PC-3 (cell line): ENCODE measurements around the gene CHEK1. TPM values are rescaled to one million over a fixed set of nuclear protein-coding genes. Genes with fewer than 3 reads are reported as not detected.

Source experiments
- ATAC-seq: fragments of 200-7000 bp; cut with Tn5 transposase; 2 replicates; pipeline ENCODE4 v1.9.1; 2020; ENCODE audit warnings: mild to moderate bottlenecking, moderate library complexity
- BruUV-seq: library from RNA; stranded (reverse); fragments of 400-500 nt; replicated peaks from 2 replicates; lab custom pipeline; 2021; lab: Mats Ljungman, UMichigan
- CTCF ChIA-PET: fragments of 300-600 bp; sonication (Branson Sonifier 250); formaldehyde crosslinking; loops from one replicate; lab custom pipeline; 2022; ENCODE audit warnings: antibody characterized with exemption; lab: Charles Lee
- POLR2A ChIA-PET: fragments of 300-600 bp; sonication (Branson Sonifier 250); formaldehyde crosslinking; loops from one replicate; lab custom pipeline; 2022; ENCODE audit warnings: antibody characterized with exemption; ENCODE audit not compliant: unreplicated experiment; lab: Charles Lee
- DNase-seq: peaks from one replicate; pipeline ENCODE4 v3.0.0-alpha.2; 2015
- H2AFZ ChIP-seq: fragments of 300-600 bp; sonication (generic); 2 replicates; pipeline ENCODE4 v1.6.0; 2016; ENCODE audit warnings: antibody characterized with exemption, low read length
- H3F3A ChIP-seq: fragments of 300-600 bp; sonication (generic); one replicate; pipeline ENCODE4 v1.6.0; 2017; ENCODE audit warnings: antibody characterized with exemption, low read length, control low read depth, mild to moderate bottlenecking; ENCODE audit not compliant: unreplicated experiment
- H3K27ac ChIP-seq: fragments of 300-600 bp; sonication (generic); 2 replicates; pipeline ENCODE4 v1.5.1; 2016; ENCODE audit warnings: mild to moderate bottlenecking, low read length
- H3K27me3 ChIP-seq: fragments of 300-600 bp; sonication (generic); 2 replicates; pipeline ENCODE4 v1.6.1; 2016; ENCODE audit warnings: low read length, mixed read lengths
- H3K36me3 ChIP-seq: fragments of 300-600 bp; sonication (generic); 2 replicates; pipeline ENCODE4 v1.6.1; 2016; ENCODE audit warnings: low read depth, mixed run types, low read length, mixed read lengths
- H3K4me1 ChIP-seq: fragments of 300-600 bp; sonication (generic); 2 replicates; pipeline ENCODE4 v1.5.1; 2016; ENCODE audit warnings: low read length; ENCODE audit not compliant: insufficient read depth
- H3K4me2 ChIP-seq: fragments of 300-600 bp; sonication (generic); 2 replicates; pipeline ENCODE4 v1.6.0; 2016; ENCODE audit warnings: low read length
- H3K4me3 ChIP-seq: fragments of 300-600 bp; sonication (generic); 2 replicates; pipeline ENCODE4 v1.5.1; 2016; ENCODE audit warnings: mild to moderate bottlenecking, low read length, mixed read lengths
- H3K79me2 ChIP-seq: fragments of 300-600 bp; sonication (generic); 2 replicates; pipeline ENCODE4 v1.6.1; 2017; ENCODE audit warnings: low read length, mixed read lengths
- H3K9ac ChIP-seq: fragments of 300-600 bp; sonication (generic); 2 replicates; pipeline ENCODE4 v1.6.0; 2016; ENCODE audit warnings: mild to moderate bottlenecking, low read length
- H3K9me2 ChIP-seq: fragments of 300-600 bp; sonication (generic); replicated peaks from 2 replicates; pipeline ENCODE4 v1.6.1; 2016; ENCODE audit warnings: mixed run types, low read length, mixed read lengths
- H3K9me3 ChIP-seq: fragments of 300-600 bp; sonication (generic); 2 replicates; pipeline ENCODE4 v1.6.1; 2016; ENCODE audit warnings: low read length, mixed read lengths
- H4K20me1 ChIP-seq: fragments of 300-600 bp; sonication (generic); 2 replicates; pipeline ENCODE4 v1.6.1; 2016; ENCODE audit warnings: low read length, mixed read lengths
- EZH2 ChIP-seq: fragments of 300-600 bp; sonication (generic); IDR thresholded peaks from one replicate; pipeline ENCODE4 v1.6.1; 2017; ENCODE audit warnings: antibody characterized with exemption, mild to moderate bottlenecking, low read length; ENCODE audit not compliant: unreplicated experiment
- EZH2phosphoT487 ChIP-seq: fragments of 300-600 bp; sonication (generic); IDR thresholded peaks from 2 replicates; pipeline ENCODE4 v1.6.1; 2018; ENCODE audit warnings: mild to moderate bottlenecking, antibody characterized with exemption, low read length, borderline replicate concordance
- intact Hi-C: fragments of 100-400 bp; cut with micrococcal nuclease; formaldehyde crosslinking; loops from 2 replicates; pipeline ENCODE4 v1.9.0; 2023
- total RNA-seq: library from RNA; depleted of rRNA; stranded (reverse); fragments of >200 nt; gene quantifications from 2 replicates; pipeline ENCODE4 v1.2.3, GENCODE V29; 2014
- TF ChIP-seq, protein P1 (sequence below): fragments of 300-600 bp; sonication (generic); conservative IDR thresholded peaks from 2 replicates; pipeline ENCODE4 v1.5.1; 2017; ENCODE audit warnings: antibody characterized with exemption, low read depth, mild to moderate bottlenecking, low read length

The CHEK1 gene
- total RNA-seq, 1 experiment from 2014 or later: 49.8 TPM

DNA sequence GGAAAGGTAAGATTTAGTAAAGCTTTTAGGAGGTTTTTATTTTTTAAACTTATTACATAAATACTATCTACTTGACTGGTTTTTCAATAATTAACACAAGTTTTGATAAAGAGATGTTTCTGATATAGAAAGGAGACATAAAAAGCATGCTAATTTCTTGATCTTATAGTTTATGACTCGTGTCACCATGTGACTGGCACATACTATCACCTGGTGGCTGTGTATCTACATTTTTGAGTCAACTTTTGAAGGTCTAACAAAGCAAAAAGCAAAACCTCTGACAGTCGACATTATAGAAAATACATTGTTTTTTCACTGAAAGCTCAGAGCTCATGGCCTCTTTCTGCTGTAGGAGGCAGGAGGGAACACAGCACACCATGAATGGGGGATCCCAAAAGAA lies 54.9 kb downstream of the CHEK1 start:
- CTCF ChIA-PET: no interaction called here
- BruUV-seq: no TSS peak

GRCh38 chr11:125680747-125681146 lies 55.8 kb downstream of the CHEK1 start, which contains the start of gene ACRV1:
ACRV1 (minus strand) TSS chr11:125680847; CDS start chr11:125680780, 67 bp downstream.
- H4K20me1 ChIP-seq: no peaks in the 10 kb centered on the region
- no peak within 1 kb of the TSS for H3K4me2 ChIP-seq
- H3K27me3 ChIP-seq: no peaks in the 10 kb centered on the region
- H2AFZ ChIP-seq: no peak within 1 kb of the TSS
- no peaks in the 10 kb centered on the region for H3K9me2 ChIP-seq
- TF ChIP-seq EZH2: no peak
- no peak for TF ChIP-seq EZH2phosphoT487
- TF ChIP-seq, protein P1, sequence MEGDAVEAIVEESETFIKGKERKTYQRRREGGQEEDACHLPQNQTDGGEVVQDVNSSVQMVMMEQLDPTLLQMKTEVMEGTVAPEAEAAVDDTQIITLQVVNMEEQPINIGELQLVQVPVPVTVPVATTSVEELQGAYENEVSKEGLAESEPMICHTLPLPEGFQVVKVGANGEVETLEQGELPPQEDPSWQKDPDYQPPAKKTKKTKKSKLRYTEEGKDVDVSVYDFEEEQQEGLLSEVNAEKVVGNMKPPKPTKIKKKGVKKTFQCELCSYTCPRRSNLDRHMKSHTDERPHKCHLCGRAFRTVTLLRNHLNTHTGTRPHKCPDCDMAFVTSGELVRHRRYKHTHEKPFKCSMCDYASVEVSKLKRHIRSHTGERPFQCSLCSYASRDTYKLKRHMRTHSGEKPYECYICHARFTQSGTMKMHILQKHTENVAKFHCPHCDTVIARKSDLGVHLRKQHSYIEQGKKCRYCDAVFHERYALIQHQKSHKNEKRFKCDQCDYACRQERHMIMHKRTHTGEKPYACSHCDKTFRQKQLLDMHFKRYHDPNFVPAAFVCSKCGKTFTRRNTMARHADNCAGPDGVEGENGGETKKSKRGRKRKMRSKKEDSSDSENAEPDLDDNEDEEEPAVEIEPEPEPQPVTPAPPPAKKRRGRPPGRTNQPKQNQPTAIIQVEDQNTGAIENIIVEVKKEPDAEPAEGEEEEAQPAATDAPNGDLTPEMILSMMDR: no peak
- no TSS peak for BruUV-seq
- CTCF ChIA-PET: no interaction called here
- no peak within 1 kb of the TSS for H3K4me3 ChIP-seq
- no peaks in the 10 kb centered on the region for H3F3A ChIP-seq
- no peaks in the 10 kb centered on the region for H3K79me2 ChIP-seq
- no peak within 1 kb of the TSS for H3K27ac ChIP-seq
- DNase-seq (no peak), ATAC-seq (no peak)
- POLR2A ChIA-PET: no interaction called here
- intact Hi-C loops: no loop called here
- H3K4me1 ChIP-seq: no peaks in the 10 kb centered on the region
- H3K9me3 ChIP-seq: no peaks in the 10 kb centered on the region
- H3K36me3 ChIP-seq: peaks cover 8% of the 10 kb centered on the region; the same call in 1 of the 2 replicates
- H3K9ac ChIP-seq: no peak within 1 kb of the TSS

More for the DNA sequence above, 54.9 kb downstream of the CHEK1 start:
- Histone ChIP-seq H3K27me3 (no peaks in the 10 kb centered on the region), H4K20me1 (no peaks in the 10 kb centered on the region), H3K9ac (no peak overlapping the region), H3K9me3 (no peaks in the 10 kb centered on the region), H3K27ac (no peak overlapping the region), H3K9me2 (no peaks in the 10 kb centered on the region), H3F3A (no peaks in the 10 kb centered on the region), H3K36me3 (peaks cover 8% of the 10 kb centered on the region; the same call in 1 of the 2 replicates), H3K4me2 (no peak overlapping the region), H2AFZ (no peak overlapping the region), H3K4me3 (no peak overlapping the region), H3K4me1 (no peaks in the 10 kb centered on the region), H3K79me2 (no peaks in the 10 kb centered on the region)
- no peak for TF ChIP-seq EZH2phosphoT487
- TF ChIP-seq EZH2: no peak
- TF ChIP-seq, protein P1: no peak
- POLR2A ChIA-PET: no interaction called here
- intact Hi-C loops: no loop called here
- ATAC-seq (no peak), DNase-seq (no peak)

DNA sequence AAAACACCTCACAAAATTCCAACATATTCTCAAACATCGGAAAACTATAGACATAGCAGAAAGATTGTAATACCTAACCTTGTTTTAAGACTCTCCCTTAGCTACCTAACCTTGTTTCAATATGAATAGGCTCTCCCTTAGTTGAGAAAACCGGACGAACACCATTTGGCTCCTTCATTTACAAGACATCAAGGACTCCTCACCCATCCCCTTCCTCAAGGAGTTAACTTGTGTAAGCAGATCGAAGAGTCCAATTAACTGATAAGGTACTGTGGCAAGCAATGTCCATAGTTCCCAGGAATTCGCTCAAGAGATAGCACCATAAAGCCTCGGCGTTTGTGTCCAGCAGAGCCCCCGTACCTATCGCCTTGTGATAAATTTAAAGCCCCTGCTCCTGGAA lies 60.3 kb downstream of the CHEK1 start:
- Histone ChIP-seq H3K4me2 (no peak overlapping the region), H2AFZ (no peak overlapping the region), H3K9me2 (no peaks in the 10 kb centered on the region), H3K9ac (no peak overlapping the region), H3F3A (no peaks in the 10 kb centered on the region), H3K9me3 (no peaks in the 10 kb centered on the region), H4K20me1 (no peaks in the 10 kb centered on the region), H3K4me1 (no peaks in the 10 kb centered on the region), H3K79me2 (no peaks in the 10 kb centered on the region), H3K36me3 (no peaks in the 10 kb centered on the region), H3K27me3 (no peaks in the 10 kb centered on the region), H3K4me3 (no peak overlapping the region), H3K27ac (no peak overlapping the region)
- ChIA-PET POLR2A (no interaction called here), CTCF (no interaction called here)
- intact Hi-C loops: no loop called here
- no TSS peak for BruUV-seq
- DNase-seq: no peak
- no peak for TF ChIP-seq EZH2phosphoT487
- TF ChIP-seq, protein P1: no peak
- TF ChIP-seq EZH2: no peak
- ATAC-seq: no peak
